CD4-positive, alpha-beta T cell treated with Interleukin-15 for 4 hours (primary cell): ENCODE results near the gene RNF115.
A peak's percentile ranks its signal among the peaks of the same experiment; 100 is the strongest.
"Not testable (repeated sequence)": the region's sequence is repeated elsewhere in the genome, so short reads cannot be mapped to it uniquely, and the experiment has no call there.

Experiments
- DNase-seq: peaks from one replicate; pipeline ENCODE4 v3.0.0-alpha.2; 2020; ENCODE audit warnings: low spot score

Gene RNF115

GRCh38 chr1:145827966-145828365 is 4.1 kb upstream of the RNF115 start:
- no peak for DNase-seq

- DNase-seq = no peak
Observed at GRCh38 chr1:145826030-145826429, 2.1 kb upstream of the RNF115 start.

DNA sequence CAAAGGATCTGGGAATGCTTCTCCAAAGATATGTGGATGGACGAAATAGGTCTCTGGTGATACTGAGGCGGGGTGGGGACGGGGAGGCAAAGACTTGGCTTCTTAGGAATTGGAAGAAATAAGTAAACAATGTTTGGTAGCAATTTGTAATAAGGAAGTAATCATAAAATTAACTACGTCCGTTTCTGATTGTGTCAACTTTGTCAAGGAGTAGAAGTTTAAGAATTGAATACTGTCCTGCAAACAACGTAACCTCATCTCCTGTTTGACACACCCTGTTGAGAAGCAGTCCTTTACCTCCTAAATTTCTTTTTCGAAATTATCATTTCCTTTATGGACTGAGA is 576 bp upstream of the RNF115 start:
- peak; percentile 4 for DNase-seq

DNA sequence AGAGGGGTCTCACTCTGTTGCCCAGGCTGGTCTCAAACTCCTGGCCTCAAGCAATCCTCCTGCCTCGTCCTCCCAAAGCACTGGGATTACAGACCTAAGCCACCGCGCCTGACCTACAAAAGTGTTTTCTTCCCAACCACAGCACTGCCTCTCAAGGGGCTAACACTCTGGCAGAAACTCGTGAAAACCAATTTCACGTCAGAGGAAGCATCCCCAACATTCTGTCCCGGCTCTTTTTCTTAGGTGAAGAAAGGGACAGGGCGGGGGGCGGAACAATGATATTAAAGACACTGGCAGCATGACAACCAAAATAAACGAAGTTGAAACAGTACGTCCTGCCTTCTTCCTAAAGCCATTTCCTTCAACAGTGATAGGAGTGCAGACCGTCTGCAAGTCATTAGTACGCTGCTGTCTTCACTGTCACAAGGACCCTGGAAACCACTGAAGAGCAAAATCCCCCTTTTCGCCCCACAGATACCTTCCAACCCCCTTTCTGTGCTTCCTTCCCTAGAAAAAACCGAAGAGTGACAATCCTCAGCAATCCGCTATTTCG is 1.0 kb downstream of the RNF115 start:
- DNase-seq = not testable (repeated sequence)

DNA sequence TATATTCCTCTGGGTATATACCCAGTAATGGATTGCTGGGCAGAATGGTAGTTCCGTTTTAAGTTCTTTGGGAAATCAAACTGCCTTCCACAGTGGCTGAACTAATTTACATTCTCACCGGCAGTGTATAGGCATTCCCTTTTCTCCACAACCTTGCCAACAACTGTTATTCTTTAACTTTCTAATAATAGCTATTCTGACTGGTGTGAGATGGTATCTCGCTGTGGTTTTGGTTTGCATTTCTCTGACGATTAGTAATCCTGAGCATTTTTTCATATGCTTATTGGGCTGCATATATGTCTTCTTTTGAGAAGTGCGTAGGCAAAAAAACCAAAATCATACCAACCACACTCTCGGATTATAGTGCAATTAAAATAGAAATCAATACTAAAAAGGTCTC is 5.8 kb downstream of the RNF115 start:
- not testable (repeated sequence) for DNase-seq

GRCh38 chr1:145812977-145813810 is 10.7 kb downstream of the RNF115 start:
- DNase-seq = not testable (repeated sequence)

- DNase-seq = no peak
Observed at GRCh38 chr1:145806844-145807243, 17.1 kb downstream of the RNF115 start.

DNA sequence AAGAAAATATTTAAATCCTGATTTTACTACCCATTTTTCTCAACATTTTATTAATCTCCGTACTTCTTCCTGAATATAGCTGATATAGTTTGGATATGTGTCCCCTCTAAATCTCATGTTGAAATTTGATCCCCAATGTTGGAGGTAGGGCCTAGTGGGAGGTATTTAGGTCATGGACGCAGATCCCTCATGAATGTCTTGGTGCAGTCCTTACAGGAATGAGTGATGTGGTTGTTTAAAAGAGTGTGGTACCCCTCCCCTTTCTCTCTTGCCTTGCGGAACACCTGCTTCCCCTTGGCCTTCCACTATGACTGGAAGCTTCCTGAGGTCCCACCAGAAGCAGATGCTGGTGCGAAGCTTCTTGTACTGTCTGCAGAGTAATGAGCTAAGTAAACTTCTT is 17.5 kb downstream of the RNF115 start:
- DNase-seq = no peak

DNA sequence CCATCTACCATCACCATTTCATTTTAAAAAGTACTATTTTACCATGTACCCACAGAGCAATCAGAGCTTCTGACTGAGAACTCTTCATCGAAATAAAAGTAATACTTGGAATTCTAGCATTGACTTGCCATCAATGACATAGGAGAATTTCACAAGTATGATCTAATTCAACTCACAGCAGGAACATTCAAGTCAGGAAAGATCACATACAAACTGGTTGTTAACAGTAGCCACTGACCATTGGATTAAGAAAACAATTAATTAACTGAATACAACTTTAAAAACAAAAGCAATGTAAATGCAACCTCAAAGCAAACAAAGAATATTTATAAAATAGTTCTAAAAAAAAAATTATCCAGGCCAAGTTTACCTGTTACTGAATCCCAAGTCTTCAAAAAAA is 18.8 kb downstream of the RNF115 start:
- DNase-seq = no peak

- no peak for DNase-seq
Observed at GRCh38 chr1:145804235-145805045, 19.5 kb downstream of the RNF115 start.

GRCh38 chr1:145799806-145800205 is 24.1 kb downstream of the RNF115 start:
- DNase-seq = no peak

DNA sequence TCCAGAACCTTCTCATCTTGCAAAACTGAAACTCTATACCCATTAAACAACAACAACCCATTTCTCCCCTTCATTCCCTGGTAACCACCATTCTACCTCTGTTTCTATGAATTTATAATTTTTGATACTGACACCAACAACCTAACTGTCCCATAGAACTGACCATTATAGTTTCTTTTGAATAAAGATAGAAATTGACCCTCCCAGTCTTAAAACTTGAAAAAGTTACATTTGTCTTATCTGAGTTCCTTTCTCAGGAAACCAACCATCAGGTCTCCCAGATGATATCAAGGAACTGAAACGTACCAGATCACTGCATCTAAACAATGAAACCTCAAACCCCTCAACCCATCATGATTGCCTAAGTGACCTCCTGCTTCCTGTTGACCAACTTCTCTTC is 27.1 kb downstream of the RNF115 start:
- DNase-seq = no peak

DNA sequence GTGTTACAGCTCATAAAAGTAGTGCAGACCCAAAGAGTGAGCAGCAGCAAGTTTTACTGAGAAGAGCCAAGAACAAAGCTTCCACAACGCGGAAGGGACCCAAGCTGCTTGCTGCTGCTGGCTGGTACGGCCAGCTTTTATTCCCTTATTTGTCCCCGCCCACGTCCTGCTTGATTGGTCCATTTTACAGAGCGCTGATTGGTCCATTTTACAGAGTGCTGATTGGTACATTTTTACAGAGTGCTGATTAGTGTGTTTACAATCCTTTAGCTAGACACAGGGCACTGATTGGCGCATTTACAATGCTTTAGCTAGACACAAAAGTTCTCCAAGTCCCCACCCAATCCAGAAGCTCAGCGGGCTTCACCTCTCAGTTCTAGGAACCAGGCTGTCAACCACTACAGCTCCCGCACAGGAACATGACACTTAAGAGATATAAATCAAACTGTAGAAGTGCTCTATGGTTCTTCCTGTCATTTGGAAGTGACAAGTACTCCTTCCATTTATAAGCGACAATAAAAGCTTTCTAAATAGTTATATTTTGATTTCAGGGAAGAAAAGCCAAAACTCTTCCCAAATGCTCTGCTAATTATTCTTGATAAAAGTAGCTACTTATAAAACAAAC is 28.5 kb downstream of the RNF115 start:
- no peak for DNase-seq

DNA sequence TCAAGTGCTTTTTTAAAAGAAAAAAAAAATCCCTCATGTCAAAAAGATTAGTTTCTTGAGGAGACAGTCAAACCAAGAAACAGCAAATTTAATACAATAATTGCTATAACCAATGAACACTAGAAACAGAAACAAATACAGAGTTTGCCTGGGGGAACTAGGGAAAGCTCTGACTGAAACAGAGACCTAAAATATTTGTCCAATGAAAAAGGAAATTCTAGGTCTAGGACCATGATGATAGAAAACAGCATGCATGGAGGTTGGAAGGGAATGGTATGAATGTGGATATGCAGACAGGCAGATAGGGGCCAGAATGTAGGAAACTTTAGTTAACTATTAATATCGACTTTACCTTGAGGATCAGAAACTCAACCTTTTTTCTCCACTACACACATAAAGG is 31.4 kb downstream of the RNF115 start:
- no peak for DNase-seq

GRCh38 chr1:145791860-145792259 is 32.0 kb downstream of the RNF115 start:
- not testable (repeated sequence) for DNase-seq

DNA sequence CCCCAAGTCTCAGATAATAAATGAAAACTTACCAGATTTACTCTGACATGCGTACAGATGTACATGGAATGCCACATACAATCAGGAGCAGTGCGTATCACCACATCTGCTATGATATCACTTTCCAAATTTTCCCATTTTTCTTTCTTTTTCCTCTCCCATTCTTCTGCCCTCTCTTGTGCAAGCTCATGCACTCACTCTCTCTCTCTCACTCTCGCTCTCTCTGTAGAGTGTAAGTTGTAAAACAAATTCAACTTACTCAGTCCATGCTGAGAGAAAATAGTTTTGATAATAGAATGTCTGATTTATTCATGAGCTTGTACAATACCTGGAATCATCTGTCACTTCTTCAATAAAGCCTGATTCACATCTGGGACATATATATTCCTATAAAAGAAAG is 35.3 kb downstream of the RNF115 start:
- DNase-seq = no peak

DNA sequence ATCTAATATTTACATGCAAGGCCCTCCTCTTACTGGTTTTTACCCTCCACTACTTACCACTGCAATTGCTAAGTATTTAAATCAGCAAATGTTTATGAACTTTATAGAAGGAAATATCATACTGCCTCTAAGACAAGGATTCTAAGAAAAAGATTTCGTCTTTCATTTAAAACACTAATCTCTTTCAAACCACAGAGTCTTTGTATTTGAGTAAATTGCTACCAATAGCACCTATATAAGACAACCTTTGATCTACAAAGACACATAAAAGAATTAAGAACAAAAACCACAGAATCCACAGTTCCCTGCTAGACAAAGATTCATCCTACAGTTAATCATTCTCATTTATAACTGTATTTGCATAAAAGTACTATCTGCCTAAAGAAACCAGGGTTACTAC is 37.6 kb downstream of the RNF115 start:
- peak; percentile 21 for DNase-seq

DNA sequence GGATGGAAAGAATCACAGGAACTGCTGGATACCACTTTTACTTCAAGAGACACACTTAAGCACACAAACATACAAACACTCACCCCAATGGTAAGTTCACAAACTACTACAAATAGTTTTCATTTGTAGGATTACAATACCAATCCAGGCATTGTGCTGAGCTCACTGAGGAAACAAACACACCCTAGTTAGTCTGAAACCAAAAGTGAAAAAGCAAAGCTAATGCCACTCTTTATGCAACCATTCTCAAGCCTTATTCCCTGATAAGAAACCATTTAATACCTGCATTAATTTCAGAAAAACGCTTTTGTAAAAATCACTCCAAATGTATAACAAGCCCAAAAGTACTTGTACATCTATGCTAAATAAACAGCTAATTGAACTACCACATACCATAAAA is 38.3 kb downstream of the RNF115 start:
- DNase-seq = no peak

- no peak for DNase-seq
Observed at GRCh38 chr1:145784409-145784808, 39.5 kb downstream of the RNF115 start.

DNA sequence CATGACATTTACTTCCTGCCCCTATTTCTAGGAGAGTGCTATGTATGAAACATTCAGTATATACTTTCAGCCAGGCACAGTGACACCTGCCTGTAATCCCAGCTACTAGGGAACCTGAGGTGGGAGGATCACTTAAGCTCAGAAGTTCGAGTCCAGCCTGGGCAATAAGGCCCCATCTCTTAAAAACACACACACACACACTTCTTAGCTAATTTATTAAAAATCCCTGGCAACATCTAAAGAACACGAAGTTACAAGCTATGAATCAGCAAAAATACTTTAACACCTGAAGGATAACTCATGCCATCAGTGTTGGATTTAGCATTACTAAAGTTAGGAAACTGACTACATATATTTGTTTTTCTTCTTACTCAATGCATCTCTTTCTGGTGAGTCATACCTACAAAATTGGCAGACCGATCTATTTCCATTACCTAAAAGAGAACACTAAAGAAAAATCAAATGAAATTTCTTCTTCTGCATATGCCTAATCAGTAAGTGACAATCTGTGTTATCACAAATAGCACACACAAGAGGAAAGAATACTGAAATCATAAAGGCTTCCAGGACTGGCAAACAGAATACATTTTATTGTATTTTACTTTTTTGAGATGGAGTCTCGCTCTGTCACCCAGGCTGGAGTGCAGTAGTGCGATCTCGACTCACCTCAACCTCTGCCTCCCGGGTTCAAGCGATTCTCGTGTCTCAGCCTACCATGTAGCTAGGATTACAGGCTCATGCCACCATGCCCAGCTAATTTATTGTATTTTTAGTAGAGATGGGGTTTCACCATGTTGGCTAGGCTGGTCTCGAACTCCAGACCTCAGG is 41.4 kb downstream of the RNF115 start:
- no peak for DNase-seq

GRCh38 chr1:145778146-145778540 is 45.8 kb downstream of the RNF115 start:
- no peak for DNase-seq
